ENCODE measurements around the gene WDFY4.

Gene WDFY4

DNA sequence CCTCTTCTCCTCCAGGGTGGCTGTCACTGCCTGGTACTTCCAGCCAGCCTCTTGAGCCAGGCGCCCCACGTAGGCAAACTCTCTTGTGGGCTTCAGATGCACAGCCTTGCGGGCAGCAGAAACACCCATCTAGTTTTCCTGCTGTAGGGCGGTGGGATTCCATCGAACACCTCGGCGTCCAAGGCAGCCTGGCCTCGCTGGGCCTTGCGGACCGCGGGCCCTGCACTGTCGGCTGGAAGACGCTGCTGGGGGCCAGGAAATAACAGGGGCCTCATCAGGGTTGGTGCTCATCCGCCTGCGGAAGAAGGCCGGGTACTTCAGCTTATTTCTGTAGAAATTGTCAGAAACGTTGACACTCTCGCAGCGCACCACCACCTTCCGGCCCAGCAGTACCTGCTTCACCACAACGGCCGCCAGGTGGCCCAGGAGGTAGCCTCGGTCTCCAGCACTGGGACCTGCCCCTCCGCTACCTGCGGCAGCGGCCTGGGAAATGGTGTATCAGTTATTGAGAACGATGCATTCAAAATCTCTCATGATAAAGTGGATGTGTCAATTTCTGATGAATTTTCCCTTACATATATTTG lies 61.1 kb downstream of the WDFY4 start:
- DNase-seq (ENCODE audit: low spot score): no peak

- no peak for DNase-seq (ENCODE audit: low spot score)
Observed at GRCh38 chr10:48748573-48748972, 63.9 kb downstream of the WDFY4 start.

DNA sequence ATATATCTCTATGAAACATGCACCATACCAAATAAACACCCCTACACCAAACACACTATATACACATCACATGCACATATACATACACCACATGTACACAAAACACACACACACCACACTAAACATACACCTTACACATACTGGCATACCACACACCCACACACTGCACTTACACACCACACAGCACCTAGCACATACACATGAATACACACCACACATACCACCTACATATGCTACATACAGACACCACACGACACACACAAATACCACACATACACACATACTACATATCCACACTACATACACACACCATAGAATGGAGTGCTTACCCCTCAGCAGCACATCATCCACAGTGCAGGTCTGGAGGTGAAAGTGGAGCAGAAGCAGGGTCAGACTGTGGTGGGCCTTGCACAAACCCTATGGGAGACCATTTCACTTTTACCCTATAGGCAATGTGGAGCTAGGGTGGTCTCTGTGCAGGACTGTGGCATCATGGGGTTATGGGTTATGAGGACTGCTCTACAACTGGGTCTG lies 64.6 kb downstream of the WDFY4 start:
- DNase-seq (ENCODE audit: low spot score): no peak

- no peak for DNase-seq (ENCODE audit: low spot score)
Observed at GRCh38 chr10:48750019-48750418, 65.3 kb downstream of the WDFY4 start.

DNA sequence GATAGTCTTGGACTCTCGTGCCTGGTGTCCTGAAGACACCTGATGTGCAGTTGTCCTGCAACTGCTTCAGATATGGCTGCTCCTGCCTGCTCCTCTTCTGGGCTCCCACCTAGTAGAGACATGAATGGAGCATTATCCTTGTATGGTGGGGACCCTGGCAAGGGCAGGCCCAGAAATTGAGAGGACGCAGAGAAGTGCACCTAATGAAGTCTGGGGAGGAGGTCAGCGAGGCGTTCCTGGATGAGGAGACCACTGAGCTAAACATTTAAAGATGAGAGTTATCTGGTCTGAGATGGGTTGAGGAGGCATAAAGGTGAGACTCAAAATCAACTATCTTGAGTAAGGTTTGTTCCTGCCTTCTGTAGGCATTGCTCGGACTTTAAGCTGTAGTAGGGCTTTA lies 66.3 kb downstream of the WDFY4 start:
- DNase-seq (ENCODE audit: low spot score): no peak

DNA sequence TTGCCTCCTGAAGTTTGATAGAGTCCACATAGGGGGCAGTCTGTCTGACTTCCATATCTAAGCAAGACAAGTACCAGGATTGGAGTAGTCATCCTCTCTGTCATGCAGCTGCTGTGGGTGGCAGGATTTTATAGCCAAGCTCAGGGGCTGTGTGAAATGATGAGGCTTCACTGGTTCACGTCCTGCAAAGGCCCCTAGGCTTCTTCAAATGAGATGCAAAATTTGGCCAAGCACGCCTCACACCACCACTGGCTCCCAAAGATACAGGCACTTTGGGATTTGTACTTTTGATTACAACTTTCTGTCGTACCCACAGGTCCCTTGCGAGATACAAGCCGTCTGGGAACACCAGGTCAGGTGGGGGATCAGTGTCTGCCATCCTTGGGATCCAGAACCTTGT lies 67.1 kb downstream of the WDFY4 start:
- DNase-seq (ENCODE audit: low spot score): no peak

DNA sequence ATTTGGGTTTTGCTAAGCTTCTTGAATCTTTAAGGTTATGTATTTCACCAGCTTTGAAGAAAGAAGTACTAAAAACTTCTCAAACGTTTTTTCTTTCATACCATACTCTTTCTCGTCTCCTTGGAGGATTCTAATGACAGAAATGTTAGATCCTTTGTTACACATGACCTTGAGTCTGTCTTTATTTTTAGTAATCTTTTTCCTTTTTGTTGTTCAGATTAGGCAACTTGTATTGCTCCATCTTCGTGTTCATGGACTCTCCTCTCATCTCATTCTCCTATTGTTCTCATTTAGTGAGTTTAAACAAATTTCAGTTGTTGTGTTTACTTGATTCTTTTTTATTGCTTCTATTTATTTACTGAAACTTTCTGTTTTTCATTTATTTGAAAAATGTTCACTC lies 73.7 kb downstream of the WDFY4 start:
- DNase-seq (ENCODE audit: low spot score): no peak

GRCh38 chr10:48759113-48759901 lies 74.6 kb downstream of the WDFY4 start:
- DNase-seq (ENCODE audit: low spot score): no peak

- peak; percentile 14 for DNase-seq (ENCODE audit: low spot score)
Observed at GRCh38 chr10:48760983-48761382, 76.3 kb downstream of the WDFY4 start.

- peak; percentile 12 for DNase-seq (ENCODE audit: low spot score)
Observed at GRCh38 chr10:48762064-48763042, 77.7 kb downstream of the WDFY4 start.

GRCh38 chr10:48763403-48763965 lies 78.8 kb downstream of the WDFY4 start:
- no peak for DNase-seq (ENCODE audit: low spot score)

GRCh38 chr10:48764486-48764885 lies 79.8 kb downstream of the WDFY4 start:
- peak; percentile 21 for DNase-seq (ENCODE audit: low spot score)

DNA sequence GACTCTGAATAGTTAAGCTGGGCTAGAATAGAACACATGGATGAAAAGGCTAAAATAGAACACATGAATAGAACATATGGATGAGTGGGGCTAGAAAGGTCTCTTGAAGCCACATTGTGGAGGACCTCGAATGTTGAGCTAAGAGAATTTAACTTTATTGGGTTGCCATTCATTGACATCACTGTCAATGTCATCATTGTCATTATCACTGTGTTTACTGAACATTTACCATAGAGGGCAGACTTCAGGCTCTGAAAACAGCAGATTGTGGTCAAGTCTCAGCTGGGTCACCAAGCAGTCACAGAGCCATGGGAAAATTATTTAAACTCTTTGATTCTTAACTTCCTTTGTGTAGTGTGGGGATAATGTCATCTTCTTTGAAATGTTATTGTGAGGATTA lies 80.4 kb downstream of the WDFY4 start:
- DNase-seq (ENCODE audit: low spot score): no peak

DNA sequence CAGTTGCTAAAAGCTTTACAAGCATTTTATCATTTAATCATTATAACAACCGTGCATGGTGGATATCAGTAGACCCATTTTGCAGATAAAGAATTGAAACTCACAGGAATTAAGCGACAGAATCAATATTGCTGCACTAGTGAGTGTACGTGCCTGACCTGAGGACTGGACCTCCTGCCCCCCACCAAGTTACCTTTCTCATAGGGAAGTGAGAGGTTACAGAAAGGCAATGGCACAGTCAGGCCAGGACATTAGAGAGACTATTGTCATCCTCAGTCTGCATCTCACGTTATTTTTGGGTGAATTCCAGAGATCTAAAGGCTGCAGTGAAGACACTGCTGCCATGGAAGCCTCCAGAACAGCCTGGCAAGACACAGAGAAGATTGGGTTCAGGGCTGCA lies 80.9 kb downstream of the WDFY4 start:
- DNase-seq (ENCODE audit: low spot score): no peak

DNA sequence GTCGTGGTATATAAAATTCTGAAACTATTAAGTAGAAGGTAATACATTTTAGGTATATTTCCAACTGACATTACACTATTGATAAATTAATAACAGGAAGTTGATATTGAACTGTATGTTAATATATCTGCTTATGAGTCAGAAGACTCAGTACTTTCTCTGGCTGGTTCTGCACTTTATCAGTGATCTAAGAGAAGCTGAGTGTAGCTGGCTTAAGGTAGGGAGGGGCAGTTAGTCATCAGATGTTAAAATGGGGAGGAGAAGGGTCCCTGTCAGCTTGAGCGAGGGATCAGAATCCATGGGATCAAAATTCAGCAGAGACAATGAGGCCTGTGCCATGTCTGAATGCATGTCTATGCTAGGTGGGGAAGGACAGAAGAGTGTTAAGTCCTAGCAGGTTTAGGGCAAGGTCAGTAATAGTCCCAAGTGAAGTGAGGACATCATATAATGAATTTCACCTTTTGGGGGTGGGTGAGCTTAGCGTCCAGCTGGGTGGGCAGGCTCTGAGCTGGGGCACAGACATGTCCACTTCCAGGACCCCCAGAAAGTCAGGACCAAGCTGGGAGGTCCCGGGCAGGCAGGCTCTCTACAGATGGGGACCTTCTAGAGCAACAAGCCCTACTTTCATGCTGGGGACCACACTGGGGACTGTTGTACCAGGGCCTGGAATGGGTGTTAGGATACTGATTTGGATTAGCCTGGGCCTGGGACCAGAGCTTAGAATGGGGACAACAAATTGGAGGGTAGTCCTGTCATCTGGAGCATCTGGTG lies 82.9 kb downstream of the WDFY4 start:
- peak; percentile 22 for DNase-seq (ENCODE audit: low spot score)

GRCh38 chr10:48768144-48768766 lies 83.6 kb downstream of the WDFY4 start:
- DNase-seq (ENCODE audit: low spot score): peak; percentile 20

DNA sequence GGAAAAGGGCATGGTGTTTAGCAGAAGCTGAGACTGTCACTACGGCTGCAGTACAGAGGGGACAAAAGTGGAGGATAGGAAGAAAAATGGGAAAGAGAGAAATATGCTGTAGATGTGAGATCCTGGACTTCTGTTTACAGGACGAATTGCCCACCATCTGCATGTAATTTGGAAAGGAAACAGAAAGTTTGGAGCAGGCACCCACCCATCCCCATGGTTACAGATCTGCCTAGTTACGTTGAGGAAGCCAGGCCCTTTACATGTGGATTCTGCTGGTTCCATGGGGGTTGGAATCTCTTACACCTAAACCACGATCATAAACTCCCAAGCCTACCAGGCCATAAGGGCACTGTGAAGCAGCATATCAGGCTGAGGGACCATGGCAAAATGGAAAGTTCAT lies 84.3 kb downstream of the WDFY4 start:
- no peak for DNase-seq (ENCODE audit: low spot score)

DNA sequence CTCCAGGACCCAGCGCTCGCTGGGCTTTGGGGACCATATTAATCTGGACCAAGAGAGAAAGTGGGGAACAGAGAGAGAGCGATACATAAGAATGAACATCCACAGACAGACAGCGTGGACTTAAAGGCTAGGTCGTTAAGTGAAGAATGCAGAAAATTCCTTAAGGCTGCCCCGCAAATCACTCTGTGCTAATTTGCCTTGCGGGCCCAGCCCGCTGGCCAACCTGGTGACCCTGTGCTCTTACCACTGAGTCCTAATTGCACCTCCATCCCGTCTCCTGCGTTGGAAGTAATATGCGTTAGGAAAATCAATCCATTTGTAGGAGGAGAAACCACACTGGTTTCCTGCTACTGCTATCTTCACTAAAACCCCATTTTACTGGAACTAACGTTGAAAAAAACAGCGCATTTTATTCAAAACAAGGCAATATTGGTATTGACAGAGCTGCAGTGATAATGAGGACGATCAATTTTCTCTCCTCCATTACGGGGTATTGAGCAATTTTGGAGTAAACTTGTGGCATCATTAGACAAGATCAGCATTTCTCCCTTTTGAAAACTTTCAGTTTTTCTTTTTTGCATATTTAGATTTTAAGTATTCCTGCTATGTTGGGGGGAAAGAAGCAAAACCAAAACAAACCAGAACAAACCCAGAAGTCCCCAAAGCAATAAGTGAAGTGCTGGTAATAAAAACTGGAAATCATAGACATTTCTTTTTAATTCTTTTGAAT lies 85.2 kb downstream of the WDFY4 start:
- peak; percentile 17 for DNase-seq (ENCODE audit: low spot score)

- no peak for DNase-seq (ENCODE audit: low spot score)
Observed at GRCh38 chr10:48770561-48771089, 86.0 kb downstream of the WDFY4 start.

GRCh38 chr10:48771234-48771633 lies 86.6 kb downstream of the WDFY4 start:
- no peak for DNase-seq (ENCODE audit: low spot score)

Measured in D341Med (cell line).